ENCODE measurements around the gene KRT36. TPM values are rescaled to one million over a fixed set of nuclear protein-coding genes. Genes with fewer than 3 reads are reported as not detected.

The KRT36 gene
- total and polyA plus RNA-seq, 10 of the 15 experiments (the other 5 are each of a cell fraction or from before 2014, with no cell fraction given) = not detected

DNA sequence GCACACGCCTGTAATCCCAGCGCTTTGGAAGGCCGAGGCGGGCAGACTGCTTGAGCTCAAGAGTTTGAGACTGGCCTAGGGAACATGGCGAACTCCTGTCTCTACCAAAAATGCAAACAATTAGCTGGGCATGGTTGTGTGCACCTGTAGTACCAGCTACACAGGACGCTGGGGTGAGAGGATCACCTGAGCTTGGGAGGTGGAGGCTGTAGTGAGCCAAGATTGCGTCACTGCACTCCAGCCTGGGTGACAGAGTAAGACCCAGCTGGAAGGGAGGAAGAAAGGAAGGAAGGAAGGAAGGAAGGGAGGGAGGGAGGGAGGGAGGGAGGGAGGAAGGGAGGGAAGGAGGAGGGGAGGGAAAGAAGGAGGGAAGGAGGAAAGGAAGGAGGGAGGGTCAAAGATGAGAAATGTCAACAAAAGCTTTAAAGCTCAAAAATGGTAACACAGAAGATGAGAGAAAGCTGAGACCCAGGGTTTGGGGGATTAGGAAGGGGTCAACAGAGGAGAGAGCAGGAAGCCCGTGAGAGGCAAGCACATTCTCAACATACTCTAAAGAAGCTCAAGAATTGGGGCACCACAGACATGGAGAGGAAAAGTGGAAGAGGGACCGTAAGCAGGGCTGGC is 43.3 kb upstream of the KRT36 start:
- FAIRE-seq (no peak), DNase-seq (ENCODE audit: low read depth, low spot score) (no peak), ATAC-seq (no peak)
- intact Hi-C loops (cut with micrococcal nuclease; ENCODE audit: unreplicated experiment) (no loop called here), in situ Hi-C loops (cut with MboI) (no loop called here)
- ChIA-PET POLR2A (no interaction called here), RAD21 (ENCODE audit: unreplicated experiment) (no interaction called here), SMC1A (ENCODE audit: uncharacterized antibody, unreplicated experiment) (no interaction called here), CTCF (interaction anchor here (2.5 kb wide), 1 partner anchor 16 kb away, joined by 8 read pairs; no protein-coding TSS in a partner anchor)
- no peak overlapping the region for H3K4me3 ChIP-seq
- no peaks in the 10 kb centered on the region for H3K79me2 ChIP-seq (ENCODE audit: control insufficient read depth, insufficient read depth, low read length)
- H3K27me3 ChIP-seq (replicated peaks in 1 of 2; ENCODE audit: control insufficient read depth in 2 of 2, insufficient read depth in 2 of 2, low read length in 1 of 2) = peaks cover 12 to 14% of the 10 kb centered on the region in 2 experiments
- H3K4me1 ChIP-seq (ENCODE audit: control insufficient read depth, insufficient read depth, low read length) = no peaks in the 10 kb centered on the region
- no peak overlapping the region for H3K4me2 ChIP-seq (ENCODE audit: control insufficient read depth, insufficient read depth)
- TF ChIP-seq ZNF274 (IDR thresholded peaks at IDR 0.05; ENCODE audit: insufficient read depth, insufficient read length) (no peak), EP300 (IDR thresholded peaks at IDR 0.05; ENCODE audit: borderline replicate concordance in 1 of 2, control insufficient read depth in 1 of 2, low read depth in 2 of 2, low read length in 2 of 2) (no peak), NBN (IDR thresholded peaks at IDR 0.05) (no peak), ZNF622 (IDR thresholded peaks at IDR 0.05) (no peak), ESRRA (IDR thresholded peaks at IDR 0.05; ENCODE audit: low read length) (no peak), EGR1 (IDR thresholded peaks at IDR 0.05; ENCODE audit: borderline replicate concordance in 1 of 2, low read depth in 2 of 2, low read length in 2 of 2) (no peak), CHD1 (IDR thresholded peaks at IDR 0.05; ENCODE audit: low read depth, low read length) (no peak)
- TF ChIP-seq, protein P1, sequence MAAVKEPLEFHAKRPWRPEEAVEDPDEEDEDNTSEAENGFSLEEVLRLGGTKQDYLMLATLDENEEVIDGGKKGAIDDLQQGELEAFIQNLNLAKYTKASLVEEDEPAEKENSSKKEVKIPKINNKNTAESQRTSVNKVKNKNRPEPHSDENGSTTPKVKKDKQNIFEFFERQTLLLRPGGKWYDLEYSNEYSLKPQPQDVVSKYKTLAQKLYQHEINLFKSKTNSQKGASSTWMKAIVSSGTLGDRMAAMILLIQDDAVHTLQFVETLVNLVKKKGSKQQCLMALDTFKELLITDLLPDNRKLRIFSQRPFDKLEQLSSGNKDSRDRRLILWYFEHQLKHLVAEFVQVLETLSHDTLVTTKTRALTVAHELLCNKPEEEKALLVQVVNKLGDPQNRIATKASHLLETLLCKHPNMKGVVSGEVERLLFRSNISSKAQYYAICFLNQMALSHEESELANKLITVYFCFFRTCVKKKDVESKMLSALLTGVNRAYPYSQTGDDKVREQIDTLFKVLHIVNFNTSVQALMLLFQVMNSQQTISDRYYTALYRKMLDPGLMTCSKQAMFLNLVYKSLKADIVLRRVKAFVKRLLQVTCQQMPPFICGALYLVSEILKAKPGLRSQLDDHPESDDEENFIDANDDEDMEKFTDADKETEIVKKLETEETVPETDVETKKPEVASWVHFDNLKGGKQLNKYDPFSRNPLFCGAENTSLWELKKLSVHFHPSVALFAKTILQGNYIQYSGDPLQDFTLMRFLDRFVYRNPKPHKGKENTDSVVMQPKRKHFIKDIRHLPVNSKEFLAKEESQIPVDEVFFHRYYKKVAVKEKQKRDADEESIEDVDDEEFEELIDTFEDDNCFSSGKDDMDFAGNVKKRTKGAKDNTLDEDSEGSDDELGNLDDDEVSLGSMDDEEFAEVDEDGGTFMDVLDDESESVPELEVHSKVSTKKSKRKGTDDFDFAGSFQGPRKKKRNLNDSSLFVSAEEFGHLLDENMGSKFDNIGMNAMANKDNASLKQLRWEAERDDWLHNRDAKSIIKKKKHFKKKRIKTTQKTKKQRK (IDR thresholded peaks at IDR 0.05; ENCODE audit: low read depth, low read length) = no peak
- TF ChIP-seq, protein P2, sequence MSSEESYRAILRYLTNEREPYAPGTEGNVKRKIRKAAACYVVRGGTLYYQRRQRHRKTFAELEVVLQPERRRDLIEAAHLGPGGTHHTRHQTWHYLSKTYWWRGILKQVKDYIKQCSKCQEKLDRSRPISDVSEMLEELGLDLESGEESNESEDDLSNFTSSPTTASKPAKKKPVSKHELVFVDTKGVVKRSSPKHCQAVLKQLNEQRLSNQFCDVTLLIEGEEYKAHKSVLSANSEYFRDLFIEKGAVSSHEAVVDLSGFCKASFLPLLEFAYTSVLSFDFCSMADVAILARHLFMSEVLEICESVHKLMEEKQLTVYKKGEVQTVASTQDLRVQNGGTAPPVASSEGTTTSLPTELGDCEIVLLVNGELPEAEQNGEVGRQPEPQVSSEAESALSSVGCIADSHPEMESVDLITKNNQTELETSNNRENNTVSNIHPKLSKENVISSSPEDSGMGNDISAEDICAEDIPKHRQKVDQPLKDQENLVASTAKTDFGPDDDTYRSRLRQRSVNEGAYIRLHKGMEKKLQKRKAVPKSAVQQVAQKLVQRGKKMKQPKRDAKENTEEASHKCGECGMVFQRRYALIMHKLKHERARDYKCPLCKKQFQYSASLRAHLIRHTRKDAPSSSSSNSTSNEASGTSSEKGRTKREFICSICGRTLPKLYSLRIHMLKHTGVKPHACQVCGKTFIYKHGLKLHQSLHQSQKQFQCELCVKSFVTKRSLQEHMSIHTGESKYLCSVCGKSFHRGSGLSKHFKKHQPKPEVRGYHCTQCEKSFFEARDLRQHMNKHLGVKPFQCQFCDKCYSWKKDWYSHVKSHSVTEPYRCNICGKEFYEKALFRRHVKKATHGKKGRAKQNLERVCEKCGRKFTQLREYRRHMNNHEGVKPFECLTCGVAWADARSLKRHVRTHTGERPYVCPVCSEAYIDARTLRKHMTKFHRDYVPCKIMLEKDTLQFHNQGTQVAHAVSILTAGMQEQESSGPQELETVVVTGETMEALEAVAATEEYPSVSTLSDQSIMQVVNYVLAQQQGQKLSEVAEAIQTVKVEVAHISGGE (CRISPR knock-in tag; IDR thresholded peaks at IDR 0.05) = no peak
- TF ChIP-seq, protein P3, sequence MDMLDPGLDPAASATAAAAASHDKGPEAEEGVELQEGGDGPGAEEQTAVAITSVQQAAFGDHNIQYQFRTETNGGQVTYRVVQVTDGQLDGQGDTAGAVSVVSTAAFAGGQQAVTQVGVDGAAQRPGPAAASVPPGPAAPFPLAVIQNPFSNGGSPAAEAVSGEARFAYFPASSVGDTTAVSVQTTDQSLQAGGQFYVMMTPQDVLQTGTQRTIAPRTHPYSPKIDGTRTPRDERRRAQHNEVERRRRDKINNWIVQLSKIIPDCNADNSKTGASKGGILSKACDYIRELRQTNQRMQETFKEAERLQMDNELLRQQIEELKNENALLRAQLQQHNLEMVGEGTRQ (IDR thresholded peaks at IDR 0.05; ENCODE audit: borderline replicate concordance, low read depth, low read length) = no peak
- no peaks in the 10 kb centered on the region for H3K9me3 ChIP-seq (replicated peaks; ENCODE audit: control insufficient read depth, insufficient read depth, low read length)
- no peak overlapping the region for H3K27ac ChIP-seq (ENCODE audit: control insufficient read depth, insufficient read depth)
- no peaks in the 10 kb centered on the region for H3K36me3 ChIP-seq (ENCODE audit: control insufficient read depth in 2 of 2, insufficient read depth in 2 of 2, low read length in 1 of 2)
- H4K20me1 ChIP-seq (ENCODE audit: control insufficient read depth, insufficient read depth) = no peaks in the 10 kb centered on the region
- 10% methylated on average over 8 of the region's 9 CpGs for WGBS (ENCODE audit: insufficient coverage, insufficient replicate concordance, low lambda C conversion rate, missing lambda C conversion rate)
- H2AFZ ChIP-seq (ENCODE audit: control insufficient read depth, low read depth, low read length) = no peak overlapping the region
- no TSS peak for BruUV-seq (replicated peaks)
- no peak overlapping the region for H3K9ac ChIP-seq (ENCODE audit: control insufficient read depth, insufficient read depth, low read length)
